HG02678 (cell line): Measurements from ENCODE around the gene WASHC1.
A peak's percentile ranks its signal among the peaks of the same experiment; 100 is the strongest.
"Not testable (repeated sequence)": the region's sequence is repeated elsewhere in the genome, so short reads cannot be mapped to it uniquely, and the experiment has no call there.

Experiments
- ATAC-seq: cut with Tn5 transposase; IDR thresholded peaks from one replicate; pipeline ENCODE4 v1.9.1; 2021; ENCODE audit warnings: mild to moderate bottlenecking, moderate library complexity; ENCODE audit not compliant: unreplicated experiment

The WASHC1 gene, protein sequence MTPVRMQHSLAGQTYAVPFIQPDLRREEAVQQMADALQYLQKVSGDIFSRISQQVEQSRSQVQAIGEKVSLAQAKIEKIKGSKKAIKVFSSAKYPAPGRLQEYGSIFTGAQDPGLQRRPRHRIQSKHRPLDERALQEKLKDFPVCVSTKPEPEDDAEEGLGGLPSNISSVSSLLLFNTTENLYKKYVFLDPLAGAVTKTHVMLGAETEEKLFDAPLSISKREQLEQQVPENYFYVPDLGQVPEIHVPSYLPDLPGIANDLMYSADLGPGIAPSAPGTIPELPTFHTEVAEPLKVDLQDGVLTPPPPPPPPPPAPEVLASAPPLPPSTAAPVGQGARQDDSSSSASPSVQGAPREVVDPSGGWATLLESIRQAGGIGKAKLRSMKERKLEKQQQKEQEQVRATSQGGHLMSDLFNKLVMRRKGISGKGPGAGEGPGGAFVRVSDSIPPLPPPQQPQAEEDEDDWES

GRCh38 chr9:29356-29755, at the start of gene WASHC1:
Gene WASHC1 (minus strand): TSS chr9:29456. CDS start chr9:24999, 4,457 bp downstream.
- ATAC-seq = not testable (repeated sequence)

DNA sequence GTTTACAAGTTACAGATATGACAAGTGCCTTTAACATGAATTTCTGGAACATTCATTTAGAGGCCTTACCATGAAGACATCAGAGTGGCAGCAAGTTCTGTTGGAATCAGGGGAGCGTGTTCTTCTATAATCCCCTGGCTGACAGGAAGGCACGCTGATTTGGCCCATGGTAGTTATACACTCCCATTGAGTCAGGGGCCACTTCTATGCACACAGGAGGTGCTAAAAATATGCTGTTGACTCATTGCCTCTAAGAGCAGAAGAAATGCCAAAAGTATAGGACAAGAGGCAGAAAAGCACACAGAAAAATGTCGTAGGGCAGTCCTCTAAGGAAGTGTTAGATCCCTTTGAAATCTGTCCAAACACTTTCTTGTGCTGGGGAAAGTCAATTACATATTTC, 49.1 kb upstream of the WASHC1 start:
- ATAC-seq = not testable (repeated sequence)

GRCh38 chr9:76389-76788, 47.1 kb upstream of the WASHC1 start:
- ATAC-seq = not testable (repeated sequence)

- not testable (repeated sequence) for ATAC-seq
Observed at GRCh38 chr9:73900-74525, 44.8 kb upstream of the WASHC1 start.

- ATAC-seq = not testable (repeated sequence)
Observed at GRCh38 chr9:73076-73899, 44.0 kb upstream of the WASHC1 start.

- ATAC-seq = peak; percentile 79
Observed at GRCh38 chr9:63031-63629, 33.9 kb upstream of the WASHC1 start.

GRCh38 chr9:52678-53077, 23.4 kb upstream of the WASHC1 start:
- ATAC-seq = peak; percentile 86

GRCh38 chr9:48190-48842, 19.1 kb upstream of the WASHC1 start:
- ATAC-seq = not testable (repeated sequence)

GRCh38 chr9:46639-47271, 17.5 kb upstream of the WASHC1 start:
- not testable (repeated sequence) for ATAC-seq

GRCh38 chr9:46164-46563, 16.9 kb upstream of the WASHC1 start:
- ATAC-seq = not testable (repeated sequence)

DNA sequence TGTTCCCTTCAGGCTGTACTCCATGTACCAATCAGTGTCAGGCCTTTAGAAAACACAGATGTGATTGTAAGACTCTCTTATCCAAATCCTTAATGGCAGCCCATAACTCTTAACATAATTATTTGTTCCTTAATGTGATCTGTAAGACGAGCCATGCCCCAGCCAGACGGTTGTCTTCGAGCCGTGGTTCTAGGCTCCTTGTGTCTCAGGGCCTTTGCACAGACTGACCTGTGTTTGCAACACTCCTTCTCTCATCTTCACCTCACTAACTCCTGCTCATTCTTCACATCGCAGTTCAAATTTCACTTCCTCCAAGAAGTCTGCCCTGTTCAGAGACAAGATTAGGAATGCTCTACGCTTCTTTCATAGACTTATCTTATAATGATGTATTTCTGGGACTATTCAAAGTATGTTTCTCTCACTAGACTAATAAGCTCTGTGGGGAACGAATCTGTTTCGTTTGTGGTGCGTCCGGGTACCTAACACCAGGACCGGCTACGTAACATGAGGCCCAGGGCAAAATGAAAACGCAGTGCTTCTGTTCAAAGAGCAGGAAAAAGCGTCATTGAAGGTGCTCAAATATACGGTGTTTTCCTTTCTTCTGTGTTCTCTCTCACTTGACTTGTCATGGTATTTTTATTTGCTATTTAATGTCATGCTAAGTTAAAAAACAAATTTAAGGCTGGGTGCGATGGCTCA, 16.1 kb upstream of the WASHC1 start:
- ATAC-seq = not testable (repeated sequence)

- ATAC-seq = not testable (repeated sequence)
Observed at GRCh38 chr9:44416-44815, 15.2 kb upstream of the WASHC1 start.

DNA sequence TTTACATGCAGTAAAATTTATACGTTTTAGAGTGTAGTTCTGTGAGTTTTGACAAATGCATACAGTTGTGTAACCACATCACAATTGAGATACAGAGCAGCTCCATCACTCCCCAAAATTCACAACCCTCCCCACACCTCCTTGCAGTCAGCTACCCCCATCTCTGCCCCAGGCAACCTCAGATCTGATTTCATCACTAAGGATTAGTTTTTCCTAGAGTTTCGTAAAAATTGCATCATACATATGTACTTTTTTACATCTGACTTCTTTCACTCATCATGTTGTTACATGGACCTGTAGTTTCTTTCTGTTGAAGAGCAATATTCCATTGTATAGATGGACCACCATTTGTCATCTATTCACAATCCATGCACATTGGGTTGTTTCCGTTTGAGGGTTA, 14.4 kb upstream of the WASHC1 start:
- not testable (repeated sequence) for ATAC-seq

DNA sequence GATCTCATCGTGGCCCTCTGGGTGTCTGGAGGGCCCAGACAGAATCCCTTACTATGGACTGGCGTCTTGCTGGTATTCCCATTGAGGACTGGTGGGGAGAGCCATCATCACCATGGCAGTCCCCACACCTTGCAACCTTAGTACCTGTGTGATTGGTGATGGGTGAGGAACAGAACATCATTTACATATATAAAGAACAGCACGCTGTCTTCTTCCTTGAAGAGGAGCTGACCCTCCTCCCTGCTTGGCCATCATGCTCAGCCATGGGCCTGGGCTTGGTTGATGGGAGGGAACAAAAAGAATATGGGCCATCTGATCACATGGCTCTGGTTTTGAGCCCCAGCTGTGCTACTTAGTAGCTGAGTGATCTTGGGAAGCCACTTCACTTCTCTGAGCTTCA, 13.9 kb upstream of the WASHC1 start:
- not testable (repeated sequence) for ATAC-seq

- ATAC-seq = not testable (repeated sequence)
Observed at GRCh38 chr9:41819-42218, 12.6 kb upstream of the WASHC1 start.

GRCh38 chr9:41261-41676, 12.0 kb upstream of the WASHC1 start:
- ATAC-seq = not testable (repeated sequence)

- ATAC-seq = not testable (repeated sequence)
Observed at GRCh38 chr9:32308-32707, 3.1 kb upstream of the WASHC1 start.

DNA sequence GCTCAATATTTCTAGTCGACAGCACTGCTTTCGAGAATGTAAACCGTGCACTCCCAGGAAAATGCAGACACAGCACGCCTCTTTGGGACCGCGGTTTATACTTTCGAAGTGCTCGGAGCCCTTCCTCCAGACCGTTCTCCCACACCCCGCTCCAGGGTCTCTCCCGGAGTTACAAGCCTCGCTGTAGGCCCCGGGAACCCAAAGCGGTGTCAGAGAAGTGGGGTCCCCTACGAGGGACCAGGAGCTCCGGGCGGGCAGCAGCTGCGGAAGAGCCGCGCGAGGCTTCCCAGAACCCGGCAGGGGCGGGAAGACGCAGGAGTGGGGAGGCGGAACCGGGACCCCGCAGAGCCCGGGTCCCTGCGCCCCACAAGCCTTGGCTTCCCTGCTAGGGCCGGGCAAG, 481 bp downstream of the WASHC1 start:
- ATAC-seq = not testable (repeated sequence)

DNA sequence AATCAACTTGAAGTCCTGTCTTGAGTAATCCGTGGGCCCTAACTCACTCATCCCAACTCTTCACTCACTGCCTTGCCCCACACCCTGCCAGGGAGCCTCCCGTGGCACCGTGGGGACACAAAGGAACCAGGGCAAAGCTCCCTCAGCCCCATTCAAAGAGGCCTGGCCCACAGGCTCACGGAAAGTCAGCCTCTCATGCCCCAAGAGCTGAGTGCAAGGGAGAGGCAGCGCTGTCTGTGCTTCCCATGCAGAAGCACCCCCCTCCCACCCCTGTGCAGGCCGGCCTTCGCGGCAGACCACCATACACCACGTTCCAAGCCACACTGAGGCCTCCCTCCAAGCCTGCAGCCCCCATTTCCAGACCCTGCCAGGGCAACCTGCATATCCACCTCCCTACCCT, 7.6 kb downstream of the WASHC1 start:
- not testable (repeated sequence) for ATAC-seq
